ENCODE results near the gene KIF3A. TPM values are rescaled to one million over a fixed set of nuclear protein-coding genes. Genes with fewer than 3 reads are reported as not detected.

The KIF3A gene
- total RNA-seq = 11.9 TPM
- long read RNA-seq, partial matches to known transcripts = 1 of 1 reads
- long read RNA-seq, other reads (novel, unspliced or antisense) = 0 of 1 reads

GRCh38 chr5:132736853-132737833, at the start of gene KIF3A:
TSS of gene KIF3A (minus strand) at chr5:132737546. CDS start at chr5:132737419, 127 bp downstream.
- Histone ChIP-seq H3K9me3 (replicated peaks) (no peaks in the 10 kb centered on the region), H3K36me3 (no peaks in the 10 kb centered on the region), H3K4me3 (peak within 1 kb of the TSS; percentile 92), H3K27ac (replicated peaks) (peak within 1 kb of the TSS; percentile 79), H3K27me3 (ENCODE audit: low read depth) (peaks cover 10% of the 10 kb centered on the region), H3K4me1 (peaks cover 20% of the 10 kb centered on the region)
- intact Hi-C loops (cut with micrococcal nuclease) = no loop called here
- peak; percentile 52 for TF ChIP-seq CTCF (IDR thresholded peaks at IDR 0.05; ENCODE audit: borderline replicate concordance)
- peak; percentile 97 for DNase-seq

GRCh38 chr5:132787076-132787475, 49.7 kb upstream of the KIF3A start:
- Histone ChIP-seq H3K4me3 (no peak overlapping the region), H3K27ac (replicated peaks) (no peak overlapping the region), H3K4me1 (no peaks in the 10 kb centered on the region), H3K36me3 (no peaks in the 10 kb centered on the region), H3K27me3 (ENCODE audit: low read depth) (no peaks in the 10 kb centered on the region), H3K9me3 (replicated peaks) (no peaks in the 10 kb centered on the region)
- intact Hi-C loops (cut with micrococcal nuclease) = no loop called here
- DNase-seq = no peak
- no peak for TF ChIP-seq CTCF (IDR thresholded peaks at IDR 0.05; ENCODE audit: borderline replicate concordance)

- H3K4me3 ChIP-seq = no peak overlapping the region
- no peak for DNase-seq
- H3K36me3 ChIP-seq = no peaks in the 10 kb centered on the region
- no peaks in the 10 kb centered on the region for H3K9me3 ChIP-seq (replicated peaks)
- intact Hi-C loops (cut with micrococcal nuclease) = no loop called here
- H3K27ac ChIP-seq (replicated peaks) = no peak overlapping the region
- H3K4me1 ChIP-seq = no peaks in the 10 kb centered on the region
- H3K27me3 ChIP-seq (ENCODE audit: low read depth) = no peaks in the 10 kb centered on the region
- TF ChIP-seq CTCF (IDR thresholded peaks at IDR 0.05; ENCODE audit: borderline replicate concordance) = no peak
Measured at GRCh38 chr5:132785864-132786263, 48.5 kb upstream of the KIF3A start.

- no peak for TF ChIP-seq CTCF (IDR thresholded peaks at IDR 0.05; ENCODE audit: borderline replicate concordance)
- no peaks in the 10 kb centered on the region for H3K27me3 ChIP-seq (ENCODE audit: low read depth)
- intact Hi-C loops (cut with micrococcal nuclease) = no loop called here
Measured at GRCh38 chr5:132785365-132785764, 48.0 kb upstream of the KIF3A start.

GRCh38 chr5:132782101-132782500, 44.8 kb upstream of the KIF3A start:
- H3K27ac ChIP-seq (replicated peaks) = no peak overlapping the region
- no peaks in the 10 kb centered on the region for H3K27me3 ChIP-seq (ENCODE audit: low read depth)
- intact Hi-C loops (cut with micrococcal nuclease) = no loop called here
- no peak overlapping the region for H3K4me3 ChIP-seq
- no peak for TF ChIP-seq CTCF (IDR thresholded peaks at IDR 0.05; ENCODE audit: borderline replicate concordance)
- H3K9me3 ChIP-seq (replicated peaks) = no peaks in the 10 kb centered on the region
- no peaks in the 10 kb centered on the region for H3K36me3 ChIP-seq
- no peak for DNase-seq
- peaks cover 12% of the 10 kb centered on the region for H3K4me1 ChIP-seq

More at GRCh38 chr5:132785365-132785764, 48.0 kb upstream of the KIF3A start:
- H3K4me3 ChIP-seq = no peak overlapping the region
- H3K4me1 ChIP-seq = no peaks in the 10 kb centered on the region
- H3K36me3 ChIP-seq = no peaks in the 10 kb centered on the region
- no peaks in the 10 kb centered on the region for H3K9me3 ChIP-seq (replicated peaks)
- no peak overlapping the region for H3K27ac ChIP-seq (replicated peaks)
- DNase-seq = no peak

Data from left ventricle myocardium inferior (tissue), 1 donor.